HG03045 (cell line): ENCODE measurements around the gene SLC19A1.

Experiments used
- ATAC-seq: cut with Tn5 transposase; IDR thresholded peaks from one replicate; pipeline ENCODE4 v1.9.1; 2021; ENCODE audit warnings: mild to moderate bottlenecking, moderate library complexity; ENCODE audit not compliant: unreplicated experiment

SLC19A1 gene

GRCh38 chr21:45545691-45546531 is 3.7 kb upstream of the SLC19A1 start:
- ATAC-seq = no peak

- ATAC-seq = no peak
Observed at GRCh38 chr21:45545236-45545570, 3.0 kb upstream of the SLC19A1 start.

- no peak for ATAC-seq
Observed at GRCh38 chr21:45544449-45545235, 2.4 kb upstream of the SLC19A1 start.

DNA sequence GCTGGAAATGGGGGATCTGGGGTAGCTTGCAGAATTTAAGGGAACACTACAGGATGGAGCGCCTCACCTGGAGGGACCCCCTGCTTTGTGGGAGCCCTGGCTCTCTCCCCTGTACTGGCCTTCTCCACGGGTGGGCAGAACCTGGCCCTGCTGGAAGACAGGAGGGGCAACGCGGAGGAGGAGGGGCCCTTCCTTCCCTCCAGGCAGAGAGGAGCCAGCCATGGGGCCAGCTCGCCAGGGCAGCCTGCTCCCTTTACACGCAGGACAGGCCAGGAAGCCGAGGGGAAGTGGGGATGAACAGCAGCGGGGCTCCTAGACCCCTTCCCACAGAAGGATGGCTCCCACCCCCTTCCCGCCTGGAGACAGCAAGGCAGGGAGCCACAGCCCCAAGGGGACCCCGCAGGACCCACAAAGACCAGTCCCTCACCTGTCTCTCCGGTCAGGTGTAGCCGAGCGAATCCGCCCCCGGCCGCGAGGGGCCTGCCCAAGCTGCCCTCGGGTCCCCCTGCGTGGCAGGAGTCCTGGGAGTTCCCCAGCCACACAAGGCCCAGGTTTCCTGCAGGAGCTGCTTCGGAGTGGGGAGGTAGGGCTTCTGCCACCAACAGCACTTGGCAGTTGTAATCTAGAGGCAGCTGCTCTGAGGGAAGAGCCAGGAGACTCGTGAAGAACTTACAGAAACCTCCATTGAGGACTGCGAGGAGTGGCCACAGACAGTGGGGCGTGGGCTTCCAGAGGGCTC is 1.6 kb upstream of the SLC19A1 start:
- ATAC-seq = no peak

DNA sequence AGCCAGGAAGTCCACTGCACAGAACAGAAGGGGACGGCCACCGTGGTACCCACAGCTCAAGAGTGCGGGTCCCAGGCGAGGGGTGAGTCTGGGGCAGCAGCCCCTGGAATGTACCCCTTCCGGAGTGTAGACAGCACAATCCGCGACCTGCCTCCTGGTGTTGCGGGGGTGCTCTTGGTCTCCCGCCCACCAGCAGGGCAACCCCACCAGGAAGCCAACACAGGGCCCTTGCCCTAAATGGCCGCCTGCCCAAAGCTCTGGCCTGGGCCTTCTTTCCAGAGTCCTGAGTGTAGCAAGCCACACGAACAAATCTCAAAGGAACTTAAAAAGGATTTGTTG is 1.1 kb upstream of the SLC19A1 start:
- ATAC-seq = no peak

DNA sequence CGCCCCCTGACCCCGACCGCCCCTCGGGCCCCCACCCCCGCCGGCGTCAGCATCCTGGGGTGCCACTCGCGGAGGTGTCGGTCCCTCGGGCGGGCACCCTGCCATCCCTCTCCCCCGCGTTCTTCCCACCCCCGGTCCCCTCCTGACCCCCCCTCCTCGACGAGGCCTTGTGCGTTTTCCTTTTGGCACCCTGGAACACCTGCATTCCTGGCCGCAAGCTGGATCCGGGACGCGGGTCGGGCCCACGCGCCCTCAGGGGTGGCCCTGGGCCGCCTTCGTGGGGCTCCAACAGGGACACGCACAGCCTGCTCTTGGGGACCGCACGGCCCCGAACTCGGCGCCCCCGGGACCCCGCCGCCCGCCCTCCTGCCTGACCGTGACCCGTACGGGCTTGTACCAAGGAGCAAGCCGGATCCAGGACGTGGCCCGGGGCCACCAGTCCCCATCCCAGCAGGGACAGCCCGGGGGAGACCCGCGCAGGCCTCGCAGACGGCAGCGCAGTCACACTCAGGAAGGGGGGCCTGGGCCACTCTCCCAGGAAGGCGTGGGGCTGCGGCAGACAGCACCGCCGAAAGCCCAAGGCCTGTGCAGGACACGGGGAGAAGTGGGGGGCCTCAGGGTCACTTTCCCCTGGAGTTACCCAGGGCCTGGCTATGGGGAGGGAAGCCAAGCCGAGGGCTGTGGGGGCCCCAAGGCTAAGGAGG is 579 bp upstream of the SLC19A1 start:
- ATAC-seq = peak; percentile 10

- ATAC-seq = peak; percentile 45
Observed at GRCh38 chr21:45541221-45542039, 810 bp downstream of the SLC19A1 start.

GRCh38 chr21:45540601-45540970 is 1.7 kb downstream of the SLC19A1 start:
- ATAC-seq = no peak

- no peak for ATAC-seq
Observed at GRCh38 chr21:45539796-45540600, 2.2 kb downstream of the SLC19A1 start.

DNA sequence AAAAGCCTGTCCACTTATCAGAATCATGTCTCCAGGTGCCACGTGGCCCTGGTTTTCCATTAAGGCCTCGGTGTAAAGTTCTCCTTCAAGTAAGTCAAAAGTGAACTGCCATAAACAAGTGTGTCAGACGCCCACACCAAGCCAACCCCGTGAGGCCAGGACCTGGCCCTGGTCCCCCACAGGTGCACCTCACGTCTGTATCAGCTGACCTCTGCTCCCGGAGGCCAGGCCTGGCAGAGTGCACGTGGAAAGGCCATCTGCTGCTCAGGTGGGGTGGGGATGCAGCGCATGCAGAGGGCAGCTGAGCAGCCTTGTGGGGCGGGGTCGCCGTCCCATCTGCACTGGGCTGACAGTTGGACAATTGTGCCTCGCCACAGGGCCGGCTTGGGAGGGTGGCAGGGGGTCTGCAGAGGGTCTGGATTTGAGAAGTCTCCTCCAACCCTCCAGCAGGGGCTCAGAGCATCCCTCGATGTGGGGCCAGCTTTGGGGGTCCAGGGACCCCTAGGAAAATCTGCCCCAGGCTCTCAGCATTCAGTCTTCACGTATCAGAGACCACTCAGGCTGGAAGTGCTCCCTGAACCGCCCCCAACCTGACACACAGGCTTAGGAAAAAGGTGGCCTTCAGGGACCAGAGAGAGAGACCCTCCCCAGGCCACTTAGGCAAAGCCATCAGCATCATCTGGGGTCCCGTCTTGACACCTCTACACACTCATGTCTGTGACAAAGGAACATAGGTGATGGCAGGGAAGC is 3.0 kb downstream of the SLC19A1 start:
- no peak for ATAC-seq

DNA sequence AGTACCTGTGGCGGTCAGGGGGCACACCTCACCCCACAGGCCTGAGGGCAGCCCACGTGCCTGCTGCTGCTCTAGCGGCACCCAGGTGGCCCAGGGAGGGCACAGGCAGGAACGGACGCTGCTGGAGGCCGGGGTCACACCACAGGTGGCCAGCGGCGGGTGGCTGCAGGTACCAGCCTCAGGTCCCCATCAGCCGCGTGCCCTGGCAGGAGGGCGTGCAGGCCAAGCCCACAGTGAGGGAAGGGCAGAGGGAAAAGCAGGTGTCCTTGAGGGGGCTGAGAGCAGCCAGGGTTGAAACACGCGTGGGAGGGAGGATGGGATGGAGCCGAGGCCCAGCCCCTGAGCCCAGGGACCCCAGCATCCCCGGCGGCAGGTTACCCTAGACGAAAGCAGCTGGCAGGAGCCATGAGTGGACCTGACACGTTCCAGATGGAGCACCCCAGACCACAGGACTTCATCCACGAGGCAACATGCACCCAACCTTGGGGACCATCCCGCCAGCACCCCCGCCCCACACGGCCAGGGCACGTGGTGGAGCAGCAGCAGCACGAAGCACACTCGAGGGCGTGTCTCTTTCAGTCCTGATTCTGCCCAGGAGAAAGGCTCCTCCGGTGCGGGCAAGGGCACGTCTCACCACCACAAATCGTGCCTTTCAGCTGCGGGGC is 3.7 kb downstream of the SLC19A1 start:
- no peak for ATAC-seq

DNA sequence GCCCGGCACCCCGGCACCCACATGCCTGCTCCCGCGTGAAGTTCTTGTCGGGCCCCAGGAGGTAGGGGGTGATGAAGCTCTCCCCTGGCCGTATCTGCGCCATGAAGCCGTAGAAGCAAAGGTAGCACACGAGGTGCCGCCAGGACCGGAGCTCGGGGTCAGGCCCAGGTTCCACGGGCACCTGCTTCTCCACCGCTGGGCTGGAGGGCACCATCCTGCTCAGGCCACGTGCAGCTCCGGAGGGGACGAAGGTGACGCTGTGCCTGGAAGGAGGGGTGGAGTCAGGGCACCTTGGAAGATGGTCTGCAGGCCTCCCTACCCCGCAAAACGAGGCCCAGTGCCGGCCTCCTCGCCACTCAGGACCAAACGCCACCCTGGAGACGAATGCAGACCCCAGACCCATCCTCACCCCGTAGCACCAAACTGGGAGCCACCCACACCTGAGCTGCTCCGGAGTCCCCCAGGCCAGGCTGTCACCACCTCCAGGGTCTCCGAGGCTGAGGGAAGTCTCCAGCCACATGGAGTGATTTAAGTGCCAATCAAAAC is 4.4 kb downstream of the SLC19A1 start:
- no peak for ATAC-seq

- ATAC-seq = no peak
Observed at GRCh38 chr21:45537111-45537745, 5.0 kb downstream of the SLC19A1 start.

DNA sequence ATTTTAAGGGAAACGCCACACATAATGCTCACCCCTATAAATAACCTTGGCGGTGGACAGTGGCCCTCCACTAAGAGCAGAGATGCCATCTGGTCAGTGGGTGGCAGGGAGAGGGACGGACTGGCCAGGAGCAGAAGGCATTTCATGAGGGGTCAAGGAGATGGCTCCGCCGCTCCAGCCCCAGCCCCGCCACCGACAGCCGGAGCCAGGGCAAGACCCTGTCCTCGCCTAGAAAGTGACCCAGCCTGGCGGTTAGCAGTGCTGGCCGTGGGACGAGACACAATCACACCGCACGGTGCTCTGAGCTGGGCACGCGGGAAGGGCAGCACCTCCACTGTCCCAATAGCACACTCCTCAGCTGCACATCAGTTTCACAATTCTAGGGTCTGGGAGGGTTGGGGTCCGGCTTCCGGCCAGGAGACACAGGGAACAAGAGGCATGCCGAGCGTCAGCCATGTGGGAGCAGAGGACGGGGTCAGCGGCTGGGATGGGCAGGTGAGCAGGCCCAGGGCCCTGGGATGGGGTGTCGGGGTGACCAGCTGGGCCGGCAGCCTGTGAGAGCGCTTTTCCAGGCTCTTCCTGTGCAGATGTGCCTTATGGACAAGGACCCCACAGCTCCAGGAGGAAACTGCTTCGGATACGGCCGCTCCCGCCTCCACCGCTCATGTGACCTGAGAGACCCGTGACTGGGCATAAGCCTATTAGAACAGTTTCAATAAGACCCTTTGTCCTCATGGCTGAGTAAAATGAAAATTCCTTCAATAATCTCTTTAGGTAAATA is 5.7 kb downstream of the SLC19A1 start:
- ATAC-seq = no peak

DNA sequence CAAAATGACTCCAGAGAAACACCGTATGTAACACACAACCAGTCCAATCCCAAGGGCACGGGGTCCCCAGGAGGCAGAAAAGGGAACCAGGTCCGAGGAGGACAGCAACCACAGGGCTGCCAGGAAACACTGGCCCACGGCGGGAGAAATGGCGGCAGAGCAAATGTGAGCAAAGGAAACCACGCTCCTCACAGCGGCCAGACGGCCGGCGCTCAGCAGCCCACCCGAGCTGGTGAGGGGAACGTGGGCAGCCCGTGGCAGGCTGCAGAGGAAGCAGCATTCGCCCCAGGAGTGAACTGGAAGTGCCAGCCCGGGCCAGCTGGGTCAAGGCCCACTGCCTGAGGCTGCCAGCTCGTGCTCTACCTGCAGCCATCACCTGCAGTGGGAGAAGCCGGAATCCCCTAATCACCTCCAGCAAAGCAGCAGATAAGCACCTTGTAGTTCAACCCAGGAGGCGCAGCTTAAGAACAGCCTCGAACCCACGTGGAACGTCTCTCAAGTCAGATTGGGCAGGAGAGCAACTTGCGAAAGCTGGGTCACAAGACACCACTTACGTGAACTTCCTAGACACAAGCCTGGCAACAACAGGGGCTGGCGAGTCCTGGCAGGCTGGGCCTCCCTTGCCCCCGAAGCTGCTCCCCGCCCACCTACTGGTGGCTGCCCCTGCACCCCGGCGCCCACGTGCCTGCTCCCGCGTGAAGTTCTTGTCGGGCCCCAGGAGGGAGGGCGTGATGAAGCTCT is 6.7 kb downstream of the SLC19A1 start:
- no peak for ATAC-seq
